ELF-1 (cell line): ENCODE results near the gene SEZ6L.

Experiments used
- DNase-seq: peaks from one replicate; pipeline ENCODE4 v3.0.0-alpha.2; 2016; ENCODE audit warnings: low read depth, low spot score

Gene SEZ6L

GRCh38 chr22:26418620-26419019, 249.4 kb downstream of the SEZ6L start:
- no peak for DNase-seq

GRCh38 chr22:26426924-26427323, 257.7 kb downstream of the SEZ6L start:
- no peak for DNase-seq

GRCh38 chr22:26428515-26429457, 259.5 kb downstream of the SEZ6L start, which contains the start of gene ASPHD2:
TSS of gene ASPHD2 (plus strand) at chr22:26429260. CDS start at chr22:26433616, 4,356 bp downstream.
- DNase-seq: peak; percentile 60

GRCh38 chr22:26429458-26430286, 260.4 kb downstream of the SEZ6L start:
- DNase-seq: no peak

GRCh38 chr22:26430600-26430999, 261.3 kb downstream of the SEZ6L start:
- no peak for DNase-seq

GRCh38 chr22:26431261-26431995, 262.2 kb downstream of the SEZ6L start:
- no peak for DNase-seq

- DNase-seq: no peak
Measured at GRCh38 chr22:26432619-26433311, 263.5 kb downstream of the SEZ6L start.
